ENCODE data around the gene GPR39. TPM values are rescaled to one million over a fixed set of nuclear protein-coding genes. Genes with fewer than 3 reads are reported as not detected.

GPR39 gene
- total and polyA plus RNA-seq, 2 donors (not counting 1 experiment from before 2014, with no cell fraction given): 1.00 to 1.3 TPM

- no peak overlapping the region for H2AFZ ChIP-seq (ENCODE audit: low read length)
- TF ChIP-seq, protein P1, sequence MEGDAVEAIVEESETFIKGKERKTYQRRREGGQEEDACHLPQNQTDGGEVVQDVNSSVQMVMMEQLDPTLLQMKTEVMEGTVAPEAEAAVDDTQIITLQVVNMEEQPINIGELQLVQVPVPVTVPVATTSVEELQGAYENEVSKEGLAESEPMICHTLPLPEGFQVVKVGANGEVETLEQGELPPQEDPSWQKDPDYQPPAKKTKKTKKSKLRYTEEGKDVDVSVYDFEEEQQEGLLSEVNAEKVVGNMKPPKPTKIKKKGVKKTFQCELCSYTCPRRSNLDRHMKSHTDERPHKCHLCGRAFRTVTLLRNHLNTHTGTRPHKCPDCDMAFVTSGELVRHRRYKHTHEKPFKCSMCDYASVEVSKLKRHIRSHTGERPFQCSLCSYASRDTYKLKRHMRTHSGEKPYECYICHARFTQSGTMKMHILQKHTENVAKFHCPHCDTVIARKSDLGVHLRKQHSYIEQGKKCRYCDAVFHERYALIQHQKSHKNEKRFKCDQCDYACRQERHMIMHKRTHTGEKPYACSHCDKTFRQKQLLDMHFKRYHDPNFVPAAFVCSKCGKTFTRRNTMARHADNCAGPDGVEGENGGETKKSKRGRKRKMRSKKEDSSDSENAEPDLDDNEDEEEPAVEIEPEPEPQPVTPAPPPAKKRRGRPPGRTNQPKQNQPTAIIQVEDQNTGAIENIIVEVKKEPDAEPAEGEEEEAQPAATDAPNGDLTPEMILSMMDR (conservative IDR thresholded peaks at IDR 0.05 in 1 of 2, IDR thresholded peaks at IDR 0.05 in 1 of 2; ENCODE audit: low read depth in 1 of 2, low read length in 2 of 2): no peak
- no peak for TF ChIP-seq EZH2 (IDR thresholded peaks at IDR 0.05; ENCODE audit: low read length, missing control alignments)
Observed at GRCh38 chr2:132607426-132608090, 191.0 kb downstream of the GPR39 start.

GRCh38 chr2:132608311-132608710 lies 191.7 kb downstream of the GPR39 start:
- no peak overlapping the region for H3K4me3 ChIP-seq (replicated peaks in 1 of 4; ENCODE audit: control extremely low read depth in 1 of 4, insufficient read depth in 1 of 4, low read depth in 3 of 4, low read length in 4 of 4)
- H3K9me3 ChIP-seq (ENCODE audit: control insufficient read depth, insufficient read depth, low read depth, low read length): no peaks in the 10 kb centered on the region
- H4K20me1 ChIP-seq (ENCODE audit: control insufficient read depth, extremely low read depth, insufficient read depth, low read length): no peaks in the 10 kb centered on the region
- no peak for DNase-seq (ENCODE audit: low read depth in 2 of 2)
- H3K79me2 ChIP-seq (ENCODE audit: control insufficient read depth, insufficient read depth, low read length): no peaks in the 10 kb centered on the region
- no peaks in the 10 kb centered on the region for H3K4me1 ChIP-seq (ENCODE audit: control insufficient read depth, extremely low read depth, insufficient read depth, low read length)
- no peaks in the 10 kb centered on the region for H3K36me3 ChIP-seq (ENCODE audit: control insufficient read depth, insufficient read depth, low read length)
- H2AFZ ChIP-seq (ENCODE audit: low read length): no peak overlapping the region
- TF ChIP-seq, protein P1 (conservative IDR thresholded peaks at IDR 0.05 in 1 of 2, IDR thresholded peaks at IDR 0.05 in 1 of 2; ENCODE audit: low read depth in 1 of 2, low read length in 2 of 2): no peak
- no peak for TF ChIP-seq EZH2 (IDR thresholded peaks at IDR 0.05; ENCODE audit: low read length, missing control alignments)
- no peaks in the 10 kb centered on the region for H3K27me3 ChIP-seq (ENCODE audit: control insufficient read depth, insufficient read depth, low read length)
- no peak overlapping the region for H3K27ac ChIP-seq (ENCODE audit: insufficient read depth, low read length)
- no peak overlapping the region for H3K4me2 ChIP-seq (ENCODE audit: extremely low read depth, insufficient read depth, low read length)
- no peak overlapping the region for H3K9ac ChIP-seq (ENCODE audit: insufficient read depth, low read length)

More at GRCh38 chr2:132607426-132608090, 191.0 kb downstream of the GPR39 start:
- H3K27me3 ChIP-seq (ENCODE audit: control insufficient read depth, insufficient read depth, low read length): no peaks in the 10 kb centered on the region
- no peaks in the 10 kb centered on the region for H3K79me2 ChIP-seq (ENCODE audit: control insufficient read depth, insufficient read depth, low read length)
- no peak overlapping the region for H3K9ac ChIP-seq (ENCODE audit: insufficient read depth, low read length)
- H3K9me3 ChIP-seq (ENCODE audit: control insufficient read depth, insufficient read depth, low read depth, low read length): no peaks in the 10 kb centered on the region
- H3K36me3 ChIP-seq (ENCODE audit: control insufficient read depth, insufficient read depth, low read length): no peaks in the 10 kb centered on the region
- no peaks in the 10 kb centered on the region for H3K4me1 ChIP-seq (ENCODE audit: control insufficient read depth, extremely low read depth, insufficient read depth, low read length)
- H4K20me1 ChIP-seq (ENCODE audit: control insufficient read depth, extremely low read depth, insufficient read depth, low read length): no peaks in the 10 kb centered on the region
- no peak for DNase-seq (ENCODE audit: low read depth in 2 of 2)
- H3K4me2 ChIP-seq (ENCODE audit: extremely low read depth, insufficient read depth, low read length): no peak overlapping the region
- no peak overlapping the region for H3K4me3 ChIP-seq (replicated peaks in 1 of 4; ENCODE audit: control extremely low read depth in 1 of 4, insufficient read depth in 1 of 4, low read depth in 3 of 4, low read length in 4 of 4)
- H3K27ac ChIP-seq (ENCODE audit: insufficient read depth, low read length): no peak overlapping the region

DNA sequence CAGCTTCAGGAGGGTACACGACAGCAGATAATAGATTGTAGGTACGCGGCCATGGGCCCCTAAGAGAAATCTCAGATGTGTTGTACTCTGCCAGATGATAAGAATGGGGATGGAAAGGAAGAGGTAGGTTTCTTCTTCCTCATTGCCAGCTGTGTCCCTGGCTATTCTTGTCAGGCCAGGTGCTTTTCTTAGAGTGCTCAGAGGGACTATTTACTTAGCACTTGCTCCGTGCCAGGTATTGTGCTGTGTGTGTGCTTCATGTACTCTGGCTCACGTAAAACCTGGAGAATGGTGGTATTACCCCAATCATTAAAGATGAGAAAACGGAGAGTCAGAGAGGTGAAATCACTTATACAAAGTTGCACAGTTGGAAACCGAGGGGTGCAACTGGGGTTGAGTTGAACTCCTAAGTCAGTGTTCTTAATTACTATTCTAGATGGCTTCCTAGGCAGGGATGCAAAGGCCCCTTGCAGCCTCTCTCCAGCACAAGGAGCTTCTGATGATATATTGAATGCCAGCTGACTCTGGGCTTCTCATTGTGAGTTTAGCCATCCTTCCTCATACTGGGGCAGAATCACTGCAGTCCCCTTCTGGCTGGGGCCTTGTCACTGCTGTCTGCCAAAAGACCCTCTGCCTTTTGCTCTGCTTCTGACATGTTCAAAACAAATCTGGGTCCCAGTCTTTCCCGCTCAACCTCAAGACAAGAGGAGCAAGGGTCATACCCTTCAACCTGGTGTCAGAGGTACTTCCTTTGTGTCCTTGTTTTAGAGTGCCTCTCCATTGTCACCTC lies 192.7 kb downstream of the GPR39 start:
- no peak for DNase-seq (ENCODE audit: low read depth in 2 of 2)
- Histone ChIP-seq H3K4me3 (replicated peaks in 1 of 4; ENCODE audit: control extremely low read depth in 1 of 4, insufficient read depth in 1 of 4, low read depth in 3 of 4, low read length in 4 of 4) (no peak overlapping the region), H3K4me1 (ENCODE audit: control insufficient read depth, extremely low read depth, insufficient read depth, low read length) (no peaks in the 10 kb centered on the region), H3K36me3 (ENCODE audit: control insufficient read depth, insufficient read depth, low read length) (no peaks in the 10 kb centered on the region), H3K9me3 (ENCODE audit: control insufficient read depth, insufficient read depth, low read depth, low read length) (no peaks in the 10 kb centered on the region), H3K79me2 (ENCODE audit: control insufficient read depth, insufficient read depth, low read length) (no peaks in the 10 kb centered on the region), H3K27me3 (ENCODE audit: control insufficient read depth, insufficient read depth, low read length) (no peaks in the 10 kb centered on the region), H2AFZ (ENCODE audit: low read length) (no peak overlapping the region), H3K27ac (ENCODE audit: insufficient read depth, low read length) (no peak overlapping the region), H3K4me2 (ENCODE audit: extremely low read depth, insufficient read depth, low read length) (no peak overlapping the region), H4K20me1 (ENCODE audit: control insufficient read depth, extremely low read depth, insufficient read depth, low read length) (no peaks in the 10 kb centered on the region), H3K9ac (ENCODE audit: insufficient read depth, low read length) (no peak overlapping the region)
- TF ChIP-seq, protein P1 (conservative IDR thresholded peaks at IDR 0.05 in 1 of 2, IDR thresholded peaks at IDR 0.05 in 1 of 2; ENCODE audit: low read depth in 1 of 2, low read length in 2 of 2): no peak
- TF ChIP-seq EZH2 (IDR thresholded peaks at IDR 0.05; ENCODE audit: low read length, missing control alignments): no peak
